GM18873 (cell line): Measurements from ENCODE around the gene BRD7.

ENCODE experiments used
- ATAC-seq: cut with Tn5 transposase; IDR thresholded peaks from one replicate; pipeline ENCODE4 v1.9.1; 2021; ENCODE audit warnings: mild to moderate bottlenecking, moderate library complexity, moderate number of reproducible peaks; ENCODE audit not compliant: unreplicated experiment, low FRiP score

Gene BRD7

DNA sequence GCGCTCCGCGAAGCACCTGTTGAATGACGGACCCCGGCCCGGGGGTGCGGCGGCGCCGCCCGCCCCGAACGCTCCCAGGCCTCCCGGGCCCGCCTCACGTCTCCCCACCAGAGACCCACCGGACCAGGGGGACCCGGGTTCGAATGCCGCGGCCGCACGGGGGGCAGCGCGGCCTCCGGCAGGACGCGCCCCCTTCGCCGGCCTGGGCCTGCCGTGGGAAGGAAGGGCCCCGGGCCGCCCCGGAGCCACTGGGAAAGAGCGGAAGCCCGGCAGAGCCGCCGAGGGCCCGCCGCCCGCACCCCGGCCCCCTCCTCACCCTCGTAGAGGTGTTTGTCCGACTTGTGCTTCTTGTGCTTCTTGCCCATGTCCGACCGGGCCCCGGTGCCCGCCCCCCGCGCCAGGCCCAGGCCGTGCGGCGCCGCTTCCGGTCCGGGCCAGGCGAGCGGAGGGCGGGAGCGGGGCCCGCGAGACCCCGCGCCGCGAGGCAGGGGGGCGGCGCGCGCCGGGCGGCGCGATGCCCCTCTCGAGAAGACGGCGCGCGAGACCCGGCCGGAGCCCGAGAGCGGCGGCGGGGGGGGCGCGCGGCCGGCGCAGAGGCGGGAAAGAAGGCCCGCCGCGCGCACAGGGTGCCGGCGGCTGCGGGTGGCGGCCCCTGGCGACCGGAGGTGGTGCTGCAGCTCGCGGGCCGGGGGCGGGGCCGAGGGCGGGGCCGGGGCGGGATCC, at the start of gene BRD7:
TSS of gene BRD7 (minus strand) at position 579 of the 723 bp plus-strand sequence. CDS start at position 365, 214 bp downstream.
- ATAC-seq, result no peak

DNA sequence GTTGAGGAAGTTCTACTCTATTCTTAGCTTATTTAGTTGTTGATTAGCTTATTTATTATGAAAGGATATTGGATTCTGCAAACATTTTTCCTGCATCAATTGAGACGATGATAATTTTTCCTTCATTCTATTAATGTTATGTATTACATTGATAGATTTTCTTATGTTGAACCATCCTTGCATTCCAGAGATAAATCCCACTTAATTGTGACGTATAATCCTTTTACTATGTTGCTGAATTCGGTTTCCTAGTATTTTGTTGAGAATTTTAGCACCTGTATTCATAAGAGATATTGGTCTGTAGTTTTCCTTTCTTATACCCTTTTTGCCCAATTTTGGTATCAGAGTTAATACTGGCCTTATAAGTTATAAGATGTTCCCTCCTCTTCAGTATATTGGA, 47.6 kb upstream of the BRD7 start:
- no peak for ATAC-seq

DNA sequence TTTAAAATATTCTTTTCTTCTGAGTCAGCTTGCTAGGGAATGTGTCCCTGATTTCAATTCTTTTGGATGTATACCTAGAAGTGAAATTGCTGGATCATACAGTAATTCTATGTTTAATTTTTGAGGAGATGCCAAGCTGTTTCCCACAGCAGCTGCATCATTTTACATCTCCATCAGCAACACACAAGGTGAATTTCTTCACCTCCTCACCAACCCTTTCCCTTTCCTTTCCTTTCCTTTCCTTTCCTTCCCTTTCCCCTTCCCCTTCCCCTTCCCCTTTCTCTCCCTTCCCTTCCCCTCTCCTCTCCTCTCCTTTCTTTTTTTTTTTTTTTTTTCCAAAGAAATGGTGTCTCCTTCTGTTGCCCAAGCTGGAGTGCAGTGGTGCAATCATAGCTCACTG, 45.4 kb upstream of the BRD7 start:
- ATAC-seq, result no peak

DNA sequence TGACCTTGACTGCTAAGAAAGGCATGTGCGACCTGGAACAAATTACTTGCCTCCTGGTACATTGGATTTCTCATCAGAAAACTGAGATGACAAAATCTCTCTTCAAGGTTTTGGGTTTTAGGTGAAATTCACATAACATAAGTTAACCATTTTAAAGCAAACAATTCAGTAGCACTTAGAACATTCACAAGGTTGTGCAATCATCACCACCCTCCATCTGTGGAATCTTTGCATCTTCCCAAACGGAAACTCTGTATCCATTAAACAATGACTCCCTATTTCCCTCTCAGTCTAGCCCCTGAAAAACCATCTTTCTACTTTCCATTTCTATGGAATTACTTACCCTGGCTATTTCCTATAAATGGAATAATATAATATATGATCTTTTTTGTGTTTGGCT, 42.2 kb upstream of the BRD7 start:
- ATAC-seq, result no peak

DNA sequence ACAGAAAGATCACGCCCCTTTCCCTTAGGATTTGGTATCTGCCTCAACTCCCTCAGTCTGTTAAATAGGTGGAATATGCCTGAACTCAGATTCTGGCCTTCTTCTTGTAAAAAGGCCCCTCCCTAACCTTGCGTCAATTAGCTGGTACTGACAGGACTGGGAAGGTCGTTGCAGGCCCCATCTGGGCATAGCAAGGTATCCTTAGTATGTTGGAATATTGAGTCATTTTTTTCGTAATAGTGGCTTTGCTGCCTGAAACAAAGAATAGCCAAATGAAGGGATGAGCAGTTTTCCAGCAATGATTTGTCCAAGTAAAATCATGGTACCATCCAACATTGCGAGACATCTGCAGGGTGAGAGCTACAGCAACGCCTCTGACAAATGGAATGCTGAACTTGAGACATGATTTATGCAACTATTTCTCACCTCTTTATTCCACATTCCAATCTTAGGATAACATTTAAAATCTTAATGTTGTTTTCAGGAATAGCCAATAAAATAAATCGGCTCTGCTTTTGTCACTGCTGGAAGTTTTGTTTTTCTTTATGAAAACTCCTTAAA, 39.3 kb upstream of the BRD7 start:
- ATAC-seq, result no peak

DNA sequence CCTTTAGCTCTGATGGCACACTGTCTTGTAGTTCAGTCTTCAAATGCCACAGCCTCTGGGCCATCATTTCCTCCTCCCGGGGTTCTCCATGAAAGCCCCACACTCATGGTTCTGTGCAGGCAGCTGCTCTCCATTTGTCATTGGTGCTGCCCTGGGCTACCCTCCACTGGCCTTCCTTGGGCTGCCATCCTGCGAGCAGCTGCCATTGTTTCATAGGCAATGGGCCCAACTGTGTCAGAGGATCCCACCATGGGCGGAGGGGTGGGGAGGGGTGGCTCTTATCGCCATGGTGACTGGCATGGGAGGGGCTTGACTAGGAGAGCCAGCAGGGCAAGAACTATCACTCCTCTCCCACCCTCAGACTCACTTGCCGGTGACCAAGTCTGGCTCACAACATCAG, 38.6 kb upstream of the BRD7 start:
- ATAC-seq, result no peak

DNA sequence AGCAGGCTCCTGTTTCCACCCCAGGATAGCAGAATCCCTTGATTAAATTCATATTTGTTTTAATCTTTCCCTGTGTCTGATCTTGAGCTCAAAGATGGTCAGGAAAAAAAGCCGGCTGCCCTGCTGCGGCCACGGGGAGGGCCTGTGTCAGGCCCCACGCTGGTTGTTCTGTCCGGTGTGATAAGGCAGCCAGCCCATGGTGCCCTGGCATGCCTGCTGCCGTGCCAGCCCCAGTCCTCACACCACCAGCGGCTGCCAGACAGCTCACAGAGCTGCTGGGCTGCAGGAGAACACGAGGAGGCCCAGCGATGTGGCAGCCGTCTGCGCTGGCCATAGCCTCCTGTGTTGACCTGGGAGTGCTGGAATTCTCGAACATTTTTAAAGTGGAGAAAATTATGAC, 34.7 kb upstream of the BRD7 start:
- ATAC-seq, result no peak

DNA sequence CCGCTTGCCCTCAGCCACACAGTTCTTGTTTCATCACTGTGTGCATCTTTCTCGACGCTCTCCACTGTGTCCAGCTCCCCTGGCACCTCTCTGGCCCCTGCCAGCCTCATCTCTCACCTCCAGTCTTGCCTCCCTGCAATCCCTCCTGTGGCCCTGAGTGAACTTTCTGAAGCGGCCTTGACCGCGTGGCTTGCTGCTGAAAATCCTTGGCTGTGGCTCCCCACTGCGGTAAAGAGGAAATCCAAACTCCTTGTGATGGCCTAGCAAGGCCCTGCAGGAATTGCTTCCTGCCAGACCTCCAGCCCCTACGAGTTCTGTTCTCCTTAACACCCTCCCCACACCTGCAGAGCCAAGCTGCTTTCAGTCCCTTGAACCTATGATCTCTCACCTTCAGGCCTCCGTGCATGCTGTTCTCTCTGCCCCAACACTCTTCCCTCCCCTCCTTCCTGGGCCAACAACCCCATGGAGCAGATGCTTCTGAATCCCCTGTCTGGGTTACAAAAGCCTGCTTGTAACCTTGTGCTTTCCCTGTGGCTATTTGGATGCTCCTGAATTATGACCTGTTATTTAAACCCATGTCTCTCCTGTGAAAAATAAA, 33.6 kb upstream of the BRD7 start:
- no peak for ATAC-seq

DNA sequence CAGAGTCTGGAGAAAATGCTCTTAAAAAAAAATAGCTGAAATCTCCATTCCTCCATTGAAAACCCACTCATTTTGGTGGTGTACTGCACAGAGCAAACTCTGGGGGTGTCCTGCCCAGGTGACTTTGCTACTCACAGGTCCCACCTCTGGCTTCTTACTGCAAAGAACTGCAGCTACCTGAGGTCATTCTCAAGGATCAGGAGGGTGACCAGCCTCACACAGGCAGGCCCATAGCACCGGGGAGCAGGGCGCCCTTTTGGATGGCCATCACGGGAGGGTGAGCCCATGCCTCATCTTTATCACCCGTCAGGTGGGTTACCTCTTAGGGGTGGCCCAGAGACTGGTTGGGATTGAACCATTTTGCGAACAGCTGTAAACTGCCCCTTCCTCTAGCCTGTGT, 32.6 kb upstream of the BRD7 start:
- ATAC-seq, result no peak

DNA sequence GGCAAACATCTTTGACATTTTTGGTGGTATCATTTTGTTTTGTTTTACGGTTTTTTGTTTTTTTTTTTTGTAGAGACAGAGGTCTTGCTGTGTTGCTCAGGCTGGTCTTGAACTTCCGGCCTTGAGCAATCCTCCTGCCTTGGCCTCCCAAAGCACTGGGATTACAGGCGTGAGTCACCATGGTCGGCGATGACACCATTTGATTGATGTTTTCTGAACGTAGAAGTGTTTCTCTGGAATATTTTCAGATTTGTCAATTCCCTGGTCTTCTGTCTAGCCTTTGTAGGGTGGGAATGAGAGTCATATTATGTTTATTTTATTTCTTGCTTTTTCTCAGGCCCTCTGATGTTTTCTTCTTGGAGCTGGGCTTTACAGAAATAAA, 32.2 kb upstream of the BRD7 start:
- no peak for ATAC-seq

DNA sequence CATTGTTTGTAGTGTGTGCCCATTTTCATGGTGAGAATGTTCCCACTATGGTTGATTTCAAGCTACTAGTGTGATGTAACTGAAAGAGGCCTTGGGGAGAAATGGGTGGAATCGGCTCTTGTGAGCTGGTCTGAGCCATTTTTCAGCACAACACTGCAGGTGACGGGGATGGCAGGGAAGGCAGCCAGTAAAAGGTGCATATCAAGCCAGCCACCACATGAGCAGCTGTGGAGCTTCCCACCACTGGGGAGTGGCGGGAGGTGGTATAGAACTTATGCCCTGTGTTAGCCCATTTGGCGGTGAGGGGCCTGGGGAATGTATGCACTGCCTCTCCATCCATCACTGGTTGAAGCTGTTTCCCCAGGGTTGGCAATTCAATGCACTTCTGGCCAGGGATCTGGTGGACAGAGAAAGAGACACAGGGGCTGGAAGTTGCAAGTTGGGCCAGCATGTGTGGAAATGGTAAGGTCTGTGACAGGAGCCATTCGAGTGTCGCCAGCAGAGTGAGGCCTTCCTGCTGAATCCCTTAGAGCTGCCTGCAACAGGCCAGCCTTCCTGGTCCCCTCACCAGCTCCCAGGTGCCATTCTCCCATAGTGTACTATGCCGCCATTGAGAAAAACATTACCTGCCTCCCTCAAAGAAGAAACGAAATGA, 31.7 kb upstream of the BRD7 start:
- no peak for ATAC-seq

DNA sequence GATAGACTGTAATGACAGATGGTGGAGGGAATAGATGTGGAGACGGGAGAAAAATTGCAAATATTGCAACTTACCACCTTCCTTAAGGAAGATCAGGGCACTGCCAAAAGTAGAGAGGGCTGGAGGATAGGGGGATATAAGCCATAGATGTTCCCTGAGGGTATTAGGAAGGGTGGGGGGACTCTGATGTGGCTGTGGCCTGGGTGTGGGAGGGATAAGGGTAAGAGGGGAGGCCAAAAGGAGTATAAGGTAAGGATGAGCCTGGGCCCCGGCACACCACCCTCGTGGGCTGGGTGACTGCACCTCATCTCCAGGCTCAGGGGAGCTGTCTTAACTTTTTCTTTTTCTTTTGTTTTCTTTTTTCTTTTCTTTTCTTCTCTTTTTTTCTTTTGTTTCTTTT, 30.6 kb upstream of the BRD7 start:
- no peak for ATAC-seq

DNA sequence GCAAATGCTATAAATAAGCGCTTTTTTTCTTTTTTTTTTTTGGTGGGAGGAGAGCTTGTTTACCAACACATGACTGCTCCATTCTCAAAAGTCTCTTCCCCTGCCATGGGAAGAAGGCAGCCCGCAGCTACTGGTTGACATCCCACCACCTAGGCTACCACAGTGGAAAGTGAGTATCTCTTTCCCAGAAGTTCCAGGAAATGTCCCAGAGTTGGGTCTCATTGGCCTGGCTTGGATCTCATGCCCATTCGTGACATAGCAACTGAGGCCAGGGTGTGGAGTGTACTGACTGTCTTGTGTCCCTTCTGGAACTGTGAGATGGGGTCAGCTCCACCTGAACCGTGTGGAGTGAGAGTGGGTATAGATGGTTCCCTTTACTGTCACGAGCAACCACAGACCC, 29.5 kb upstream of the BRD7 start:
- no peak for ATAC-seq

DNA sequence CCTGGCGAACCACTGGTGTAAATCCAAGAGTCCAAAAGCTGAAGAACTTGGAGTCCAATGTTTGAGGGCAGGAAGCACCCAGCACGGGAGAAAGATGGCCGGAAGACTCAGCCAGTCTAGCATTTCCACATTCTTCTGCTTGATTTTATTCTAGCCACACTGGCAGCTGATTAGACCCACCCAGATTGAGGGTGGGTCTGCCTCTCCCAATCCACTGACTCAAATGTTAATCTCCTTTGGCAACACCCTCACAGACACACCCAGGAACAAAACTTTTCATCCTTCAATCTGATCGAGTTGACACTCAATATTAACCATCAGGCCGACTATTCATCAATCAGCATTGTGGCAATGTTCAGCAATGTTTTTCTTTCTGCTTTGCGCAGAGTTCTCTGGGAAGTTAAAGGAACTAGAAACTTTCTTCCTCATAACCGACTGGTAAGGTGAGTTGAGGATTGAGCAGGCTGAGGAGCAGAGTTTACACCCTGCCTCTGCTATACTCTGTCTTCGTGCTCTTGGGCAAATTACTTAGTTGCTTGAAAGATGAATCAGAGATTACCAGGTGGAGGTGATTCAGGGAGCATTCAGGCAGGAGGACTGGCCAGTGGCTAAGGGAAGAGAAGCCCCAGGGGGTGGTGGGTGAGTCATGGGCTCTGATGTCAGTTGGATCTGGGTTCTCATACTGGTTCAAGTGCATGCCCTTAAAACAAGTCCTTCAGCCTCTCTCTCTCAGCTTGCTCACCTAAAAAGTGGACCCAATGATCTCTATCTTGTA, 28.2 kb upstream of the BRD7 start:
- ATAC-seq, result no peak

DNA sequence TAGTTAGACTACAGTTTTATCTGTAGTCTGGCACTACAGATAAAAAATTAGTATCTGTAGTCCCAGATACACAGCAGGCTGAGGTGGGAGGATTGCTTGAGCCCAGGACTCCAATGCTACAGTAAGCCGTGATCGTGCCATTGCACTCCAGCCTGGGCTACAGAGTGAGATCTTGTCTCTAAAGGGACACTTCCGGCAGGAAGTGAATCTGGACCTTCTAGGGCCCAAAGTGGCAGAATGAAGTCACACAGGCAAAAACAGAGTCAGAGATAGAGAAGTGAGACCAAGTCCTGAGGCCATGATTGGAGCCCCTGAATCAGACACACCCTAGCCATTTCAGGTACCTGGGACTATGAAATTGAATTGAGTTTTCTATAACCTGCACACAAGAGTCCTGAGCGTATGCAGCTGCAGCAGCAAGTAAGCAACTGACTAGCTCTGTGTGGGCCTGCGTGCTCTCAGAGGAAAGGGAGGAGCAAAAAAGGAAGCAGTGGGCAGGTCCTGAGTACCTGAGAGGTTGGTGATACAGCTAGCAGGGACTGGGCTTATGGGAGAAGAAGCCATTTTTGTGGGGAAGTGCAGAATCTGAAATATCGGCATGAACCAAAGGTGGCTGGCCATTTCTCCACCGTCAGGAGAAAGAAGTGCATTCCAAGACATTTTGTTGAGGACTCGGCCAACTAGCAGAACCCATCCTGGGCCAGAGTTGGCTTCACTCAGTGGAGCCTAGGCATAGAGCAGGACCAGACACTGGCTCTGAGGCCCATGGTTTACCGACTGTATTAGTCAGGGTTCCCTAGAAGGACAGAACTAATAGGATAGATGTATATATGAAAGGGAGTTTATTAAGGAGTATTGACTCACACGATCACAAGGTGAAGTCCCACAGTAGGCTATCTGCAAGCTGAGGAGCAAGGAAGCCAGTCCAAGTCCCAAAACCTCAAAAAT, 27.2 kb upstream of the BRD7 start:
- ATAC-seq, result no peak

DNA sequence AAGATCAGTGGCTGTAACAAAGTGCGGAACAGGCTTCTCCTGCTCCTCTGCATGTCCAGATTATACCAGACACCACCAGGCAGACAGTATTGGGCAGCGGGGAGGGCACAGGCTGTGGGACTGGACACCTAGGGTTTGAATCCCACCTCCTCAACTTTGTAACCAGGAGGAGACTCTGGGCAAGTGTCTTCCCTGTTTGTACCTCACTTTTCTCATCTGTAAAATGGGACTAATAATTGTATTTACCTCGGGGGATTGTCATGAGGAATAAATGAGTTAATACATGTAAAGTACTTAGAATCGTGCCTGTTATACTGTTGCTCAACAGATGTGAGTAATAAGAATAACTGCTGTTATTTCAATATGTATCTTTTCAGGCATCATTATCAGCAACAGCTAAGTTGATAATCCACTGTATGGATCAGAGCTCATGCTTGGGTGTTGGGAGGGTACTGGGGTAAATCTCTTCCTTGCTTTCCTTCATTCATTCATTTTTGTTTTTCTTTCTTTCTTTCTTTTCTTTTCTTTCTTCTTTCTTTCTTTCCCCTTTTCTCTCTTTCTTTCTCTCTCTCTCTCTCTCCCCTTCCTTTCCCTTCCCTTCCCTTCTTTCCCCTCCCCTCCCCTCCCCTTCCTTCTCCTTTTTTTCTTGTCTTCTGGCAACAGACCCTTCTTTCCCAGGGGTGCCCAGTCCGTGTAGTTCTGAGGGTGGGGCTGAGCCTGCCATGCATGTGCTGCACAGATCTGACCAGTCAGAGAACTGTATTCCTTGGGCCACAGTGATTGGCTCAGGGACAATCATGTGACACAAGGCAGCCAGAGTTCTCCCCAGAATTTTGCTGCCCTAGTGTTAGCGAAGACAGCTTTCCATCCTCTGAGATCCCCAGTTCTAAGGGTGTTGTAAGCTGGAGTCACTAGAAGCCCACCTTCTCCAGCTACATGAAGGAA, 25.3 kb upstream of the BRD7 start:
- ATAC-seq, result no peak

DNA sequence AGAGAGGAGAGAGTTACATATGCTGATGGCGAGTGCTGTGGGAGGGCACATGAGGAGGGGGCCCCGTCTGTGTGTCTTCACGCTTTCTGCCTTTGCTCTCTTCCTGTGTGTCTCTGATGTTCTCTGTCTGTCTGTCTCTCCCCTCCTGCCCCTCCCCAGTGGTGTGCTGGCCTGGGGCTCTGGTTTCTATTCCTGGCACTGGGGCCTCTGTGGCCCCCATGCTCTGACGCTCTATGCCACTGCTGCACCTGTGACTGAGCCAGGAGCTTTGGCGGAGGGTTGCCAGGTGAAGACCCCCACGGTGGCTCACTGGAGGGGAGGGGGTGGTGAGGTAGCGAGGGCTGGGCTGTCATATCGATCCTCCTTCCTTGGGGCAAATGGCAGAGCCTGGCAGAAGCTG, 24.6 kb upstream of the BRD7 start:
- ATAC-seq, result no peak

DNA sequence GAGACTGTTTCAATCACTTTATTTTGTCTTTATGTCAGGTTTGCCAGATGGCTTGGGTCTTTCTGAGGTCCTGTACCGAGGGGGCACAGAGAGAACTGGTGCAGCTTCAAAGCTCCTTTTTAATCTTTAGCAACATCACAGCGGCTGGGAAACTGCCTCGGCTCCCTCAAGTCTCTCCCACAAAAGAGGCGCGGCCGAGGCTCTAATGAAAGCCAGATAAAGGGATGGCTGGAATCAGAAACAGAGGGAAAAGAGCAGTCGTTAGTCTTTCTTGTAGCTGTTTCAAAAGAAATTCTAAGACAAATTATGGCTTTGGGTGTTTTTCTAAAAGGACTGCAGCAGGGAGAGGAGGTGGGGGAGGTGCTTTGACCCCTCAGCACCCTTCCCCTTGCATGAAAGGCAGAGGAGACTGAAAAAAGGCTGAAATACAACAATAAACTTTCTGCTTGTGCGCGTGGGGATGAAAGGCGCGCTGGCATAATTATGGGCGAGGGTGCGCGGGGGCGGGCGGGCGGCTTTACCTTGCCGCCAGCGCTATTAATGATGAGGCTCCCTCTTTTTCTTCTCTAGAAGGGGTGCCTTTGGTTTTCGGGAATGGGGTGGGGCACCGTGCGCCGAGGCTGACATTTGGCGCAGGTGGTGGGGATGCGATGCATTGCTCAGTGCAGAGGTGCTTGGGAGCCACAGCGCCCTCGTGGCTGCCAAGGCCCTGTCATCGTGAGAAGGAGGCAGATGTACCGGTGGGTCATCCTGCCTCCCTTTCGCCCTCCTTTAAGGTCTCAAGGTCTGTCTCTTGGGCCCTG, 22.3 kb upstream of the BRD7 start:
- no peak for ATAC-seq
